Transverse colon (tissue), 3 donors: ENCODE data around the gene ICAM4.

Source experiments
- CTCF ChIP-seq, 5 experiments: fragments of 200-600 bp in 3 of 5; fragments of 450-650 bp in 2 of 5; sonication (generic) in 3 of 5; IDR thresholded peaks; 1 replicate in 2 of 5; 2 replicates in 3 of 5; pipeline ENCODE4 v1.5.1; 2016 to 2017; ENCODE audit warnings: antibody characterized with exemption in 5 of 5, inconsistent platforms in 3 of 5, mild to moderate bottlenecking in 2 of 5, moderate library complexity in 1 of 5
- EP300 ChIP-seq: sonication (generic); formaldehyde crosslinking; IDR thresholded peaks from one replicate; pipeline ENCODE4 v1.6.1; 2017; ENCODE audit warnings: antibody characterized with exemption, low read depth
- POLR2A ChIP-seq: fragments of 450-650 bp; IDR thresholded peaks from one replicate; pipeline ENCODE4 v1.6.1; 2016; ENCODE audit warnings: antibody characterized with exemption, mild to moderate bottlenecking, moderate library complexity

GRCh38 chr19:10268071-10268470, 18.7 kb upstream of the ICAM4 start:
- TF ChIP-seq POLR2A (no peak), EP300 (no peak), CTCF (IDR thresholded peaks at IDR 0.05) (no peak)
